Adrenal gland (tissue), 5 donors: ENCODE data around the gene ZNF593OS.

Experiments
- CTCF ChIP-seq, 6 experiments: fragments of 450-650 bp in 4 of 6; fragments of 200-600 bp in 2 of 6; sonication (generic) in 1 of 6; IDR thresholded peaks; 1 replicate in 5 of 6; 2 replicates in 1 of 6; pipeline versions ENCODE4 v1.5.1 to v1.8.0; 2016 to 2021; ENCODE audit warnings: antibody characterized with exemption in 6 of 6, mild to moderate bottlenecking in 2 of 6, moderate library complexity in 1 of 6
- POLR2A ChIP-seq, 2 donors: fragments of 450-650 bp; IDR thresholded peaks; one replicate each; pipeline ENCODE4 v1.6.1; 2017; ENCODE audit warnings: antibody characterized with exemption in 2 of 2, mild to moderate bottlenecking in 2 of 2, moderate library complexity in 1 of 2
- donor health status: DM: no; HTN: no; CAD: no.

- no peak for TF ChIP-seq CTCF (IDR thresholded peaks at IDR 0.05)
- no peak for TF ChIP-seq POLR2A (IDR thresholded peaks at IDR 0.05)
Observed at GRCh38 chr1:26153966-26154532, 17.6 kb downstream of the ZNF593OS start.
